NCI-H128 (cell line): ENCODE results near the gene GLCCI1.
A peak's percentile ranks its signal among the peaks of the same experiment; 100 is the strongest.

ENCODE experiments used
- DNase-seq: peaks from one replicate; lab custom pipeline; 2025; ENCODE audit not compliant: unreplicated experiment; lab: John Stamatoyannopoulos, UW

Gene GLCCI1

GRCh38 chr7:7959979-7960670, 8.5 kb upstream of the GLCCI1 start:
- no peak for DNase-seq

- no peak for DNase-seq
Observed at GRCh38 chr7:7962851-7963250, 5.7 kb upstream of the GLCCI1 start.

- DNase-seq, result no peak
Observed at GRCh38 chr7:7964250-7964649, 4.3 kb upstream of the GLCCI1 start.

GRCh38 chr7:7964691-7965090, 3.9 kb upstream of the GLCCI1 start:
- DNase-seq, result no peak

- DNase-seq, result no peak
Observed at GRCh38 chr7:7965301-7965700, 3.3 kb upstream of the GLCCI1 start.

GRCh38 chr7:7966141-7966734, 2.4 kb upstream of the GLCCI1 start:
- DNase-seq, result no peak

GRCh38 chr7:7967886-7968543, 581 bp upstream of the GLCCI1 start:
- DNase-seq, result no peak

GRCh38 chr7:7969306-7970236, 975 bp downstream of the GLCCI1 start:
- DNase-seq, result peak; percentile 46

GRCh38 chr7:7970237-7970530, 1.6 kb downstream of the GLCCI1 start:
- DNase-seq, result no peak

- DNase-seq, result no peak
Observed at GRCh38 chr7:7970531-7971307, 2.1 kb downstream of the GLCCI1 start.

- DNase-seq, result no peak
Observed at GRCh38 chr7:7971308-7972040, 2.9 kb downstream of the GLCCI1 start.

GRCh38 chr7:7972128-7972527, 3.5 kb downstream of the GLCCI1 start:
- no peak for DNase-seq

GRCh38 chr7:7972922-7973594, 4.5 kb downstream of the GLCCI1 start:
- no peak for DNase-seq

- DNase-seq, result no peak
Observed at GRCh38 chr7:7976677-7977076, 8.1 kb downstream of the GLCCI1 start.

- DNase-seq, result no peak
Observed at GRCh38 chr7:7977774-7978173, 9.2 kb downstream of the GLCCI1 start.

- no peak for DNase-seq
Observed at GRCh38 chr7:7978860-7979259, 10.3 kb downstream of the GLCCI1 start.

- no peak for DNase-seq
Observed at GRCh38 chr7:7979558-7979957, 11.0 kb downstream of the GLCCI1 start.

- no peak for DNase-seq
Observed at GRCh38 chr7:7980134-7980533, 11.5 kb downstream of the GLCCI1 start.

- no peak for DNase-seq
Observed at GRCh38 chr7:7982904-7983303, 14.3 kb downstream of the GLCCI1 start.

GRCh38 chr7:7984424-7984823, 15.8 kb downstream of the GLCCI1 start:
- DNase-seq, result no peak
